Mesenchymal stem cell (in vitro differentiated cells and primary cell): Measurements from ENCODE around the gene F8.

Source experiments
- DNase-seq: peaks from one replicate; pipeline ENCODE4 v3.0.0-alpha.2; 2013
- H2AFZ ChIP-seq: one replicate; pipeline ENCODE4 v1.6.1; 2013; ENCODE audit warnings: low read depth, mild to moderate bottlenecking, control low read depth, inconsistent platforms, low read length, moderate library complexity
- H2AK5ac ChIP-seq: 2 replicates; pipeline ENCODE4 v1.6.1; 2013; ENCODE audit warnings: low read length, moderate library complexity, mild to moderate bottlenecking, inconsistent platforms; ENCODE audit not compliant: severe bottlenecking
- H2BK120ac ChIP-seq: one replicate; pipeline ENCODE4 v1.6.1; 2013; ENCODE audit warnings: low read depth, mild to moderate bottlenecking, inconsistent platforms, low read length, moderate library complexity
- H2BK12ac ChIP-seq, 2 experiments: one replicate each; pipeline ENCODE4 v1.6.1; 2013; ENCODE audit warnings: inconsistent platforms in 2 of 2, low read length in 2 of 2, mild to moderate bottlenecking in 2 of 2, moderate library complexity in 2 of 2, control low read depth in 1 of 2
- H2BK15ac ChIP-seq: one replicate; pipeline ENCODE4 v1.6.1; 2013; ENCODE audit warnings: mild to moderate bottlenecking, low read depth, inconsistent platforms; ENCODE audit not compliant: poor library complexity, severe bottlenecking
- H2BK5ac ChIP-seq: 2 replicates; pipeline ENCODE4 v1.6.1; 2013; ENCODE audit warnings: low read depth, mild to moderate bottlenecking, low read length, control low read depth, inconsistent platforms; ENCODE audit not compliant: poor library complexity, severe bottlenecking
- H3K14ac ChIP-seq, 2 experiments: one replicate each; pipeline ENCODE4 v1.6.1; 2013; ENCODE audit warnings: inconsistent platforms in 2 of 2, low read length in 2 of 2, control low read depth in 1 of 2, mild to moderate bottlenecking in 1 of 2, moderate library complexity in 1 of 2
- H3K18ac ChIP-seq, 2 experiments: one replicate each; pipeline ENCODE4 v1.6.1; 2013; ENCODE audit warnings: inconsistent platforms in 2 of 2, low read length in 2 of 2, control low read depth in 1 of 2, low read depth in 1 of 2, mild to moderate bottlenecking in 1 of 2
- H3K23ac ChIP-seq, 2 experiments: one replicate each; pipeline ENCODE4 v1.6.1; 2013; ENCODE audit warnings: inconsistent platforms in 2 of 2, low read length in 2 of 2, mild to moderate bottlenecking in 2 of 2, moderate library complexity in 2 of 2, control low read depth in 1 of 2
- H3K27ac ChIP-seq: 2 replicates; pipeline ENCODE4 v1.5.1; 2013; ENCODE audit warnings: mild to moderate bottlenecking, moderate library complexity, low read length, control low read depth, inconsistent platforms; ENCODE audit not compliant: poor library complexity, severe bottlenecking
- H3K27me3 ChIP-seq, 2 experiments: 2 replicates each; pipeline versions ENCODE4 v1.6.1 to v1.7.0; 2013; ENCODE audit warnings: low read length in 2 of 2, mild to moderate bottlenecking in 2 of 2, moderate library complexity in 2 of 2, control low read depth in 1 of 2, inconsistent platforms in 1 of 2; ENCODE audit not compliant: control insufficient read depth in 1 of 2, insufficient read depth in 1 of 2
- H3K36me3 ChIP-seq, 2 experiments: 2 replicates each; pipeline versions ENCODE4 v1.6.1 to v1.7.0; 2013; ENCODE audit warnings: low read length in 2 of 2, control low read depth in 1 of 2, inconsistent platforms in 1 of 2, low read depth in 1 of 2, mild to moderate bottlenecking in 1 of 2; ENCODE audit not compliant: insufficient read depth in 2 of 2, control insufficient read depth in 1 of 2
- H3K4ac ChIP-seq, 2 experiments: one replicate each; pipeline ENCODE4 v1.6.1; 2013; ENCODE audit warnings: inconsistent platforms in 2 of 2, low read length in 2 of 2, mild to moderate bottlenecking in 2 of 2, moderate library complexity in 2 of 2, control low read depth in 1 of 2, low read depth in 1 of 2
- H3K4me1 ChIP-seq: 2 replicates; pipeline ENCODE4 v1.6.1; 2013; ENCODE audit warnings: low read depth, low read length, control low read depth; ENCODE audit not compliant: control insufficient read depth, insufficient read depth
- H3K4me2 ChIP-seq: 2 replicates; pipeline ENCODE4 v1.6.1; 2013; ENCODE audit warnings: low read length, mild to moderate bottlenecking, inconsistent platforms; ENCODE audit not compliant: poor library complexity, severe bottlenecking
- H3K4me3 ChIP-seq, 2 experiments: 2 replicates each; pipeline versions ENCODE4 v1.5.1 to v1.7.0; 2013; ENCODE audit warnings: low read length in 2 of 2, mild to moderate bottlenecking in 2 of 2, control low read depth in 1 of 2, low read depth in 1 of 2; ENCODE audit not compliant: insufficient read depth in 1 of 2
- H3K79me1 ChIP-seq: replicated peaks from 2 replicates; pipeline ENCODE4 v1.6.1; 2013; ENCODE audit warnings: mild to moderate bottlenecking, control low read depth, low read length, inconsistent platforms; ENCODE audit not compliant: poor library complexity, severe bottlenecking
- H3K9ac ChIP-seq: 2 replicates; pipeline ENCODE4 v1.7.0; 2013; ENCODE audit warnings: mild to moderate bottlenecking, low read length, moderate library complexity
- H3K9me3 ChIP-seq: 2 replicates; pipeline ENCODE4 v1.7.0; 2013; ENCODE audit warnings: mild to moderate bottlenecking, low read length; ENCODE audit not compliant: control insufficient read depth
- H4K8ac ChIP-seq: one replicate; pipeline ENCODE4 v1.6.1; 2013; ENCODE audit warnings: inconsistent platforms, mild to moderate bottlenecking, low read length, moderate library complexity
- H4K91ac ChIP-seq: one replicate; pipeline ENCODE4 v1.6.1; 2013; ENCODE audit warnings: mild to moderate bottlenecking, low read length, inconsistent platforms
- WGBS: methylation state at CpG from one replicate; pipeline ENCODE4 v1.1.7; 2013; ENCODE audit warnings: mixed read lengths; 5-methylcytosine and 5-hydroxymethylcytosine counted together

The F8 gene

DNA sequence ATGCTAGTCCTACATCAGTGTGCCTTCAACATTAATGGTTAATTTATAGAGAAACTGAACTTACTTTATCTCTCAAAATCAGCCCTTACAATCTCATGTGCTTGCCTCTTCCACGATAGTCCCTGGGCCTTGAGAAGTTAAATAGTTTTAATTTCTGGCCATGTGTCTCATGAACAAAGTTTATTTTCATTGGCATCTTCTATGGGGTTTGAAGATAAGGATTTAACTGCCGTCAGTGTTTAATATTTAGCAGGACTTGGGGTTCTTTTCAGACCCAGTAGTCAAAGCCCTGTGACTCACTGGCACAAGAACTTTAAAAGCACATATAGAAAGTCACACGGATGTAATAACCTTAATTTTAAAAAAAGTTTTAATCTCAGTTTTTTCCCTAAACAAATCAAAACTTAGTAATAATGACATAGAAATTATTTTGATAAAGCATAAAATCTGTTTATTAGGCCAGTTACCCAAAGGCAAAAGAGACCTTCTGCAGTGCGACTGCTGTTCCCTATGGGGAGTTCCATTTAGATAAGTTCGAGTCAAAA, 207.2 kb downstream of the F8 start:
- H2AFZ ChIP-seq = no peak overlapping the region
- H3K9me3 ChIP-seq = no peaks in the 10 kb centered on the region
- no peak overlapping the region for H3K9ac ChIP-seq
- no peak overlapping the region for H3K4ac ChIP-seq
- 69% methylated on average over 4 of the region's 5 CpGs for WGBS
- no peak overlapping the region for H4K8ac ChIP-seq
- no peak overlapping the region for H2BK12ac ChIP-seq
- no peak overlapping the region for H4K91ac ChIP-seq
- no peak overlapping the region for H3K23ac ChIP-seq
- H3K36me3 ChIP-seq = no peaks in the 10 kb centered on the region
- peaks cover 0 to 3% of the 10 kb centered on the region in 2 experiments for H3K27me3 ChIP-seq
- no peak overlapping the region for H2BK120ac ChIP-seq
- H2BK15ac ChIP-seq = no peak overlapping the region
- no peak overlapping the region for H3K18ac ChIP-seq
- no peak overlapping the region for H2AK5ac ChIP-seq
- H3K79me1 ChIP-seq = no peaks in the 10 kb centered on the region
- H2BK5ac ChIP-seq = no peak overlapping the region
- no peaks in the 10 kb centered on the region for H3K4me1 ChIP-seq
- H3K4me3 ChIP-seq = no peak overlapping the region
- no peak overlapping the region for H3K4me2 ChIP-seq
- H3K27ac ChIP-seq = no peak overlapping the region
- no peak for DNase-seq
- H3K14ac ChIP-seq = no peak overlapping the region

DNA sequence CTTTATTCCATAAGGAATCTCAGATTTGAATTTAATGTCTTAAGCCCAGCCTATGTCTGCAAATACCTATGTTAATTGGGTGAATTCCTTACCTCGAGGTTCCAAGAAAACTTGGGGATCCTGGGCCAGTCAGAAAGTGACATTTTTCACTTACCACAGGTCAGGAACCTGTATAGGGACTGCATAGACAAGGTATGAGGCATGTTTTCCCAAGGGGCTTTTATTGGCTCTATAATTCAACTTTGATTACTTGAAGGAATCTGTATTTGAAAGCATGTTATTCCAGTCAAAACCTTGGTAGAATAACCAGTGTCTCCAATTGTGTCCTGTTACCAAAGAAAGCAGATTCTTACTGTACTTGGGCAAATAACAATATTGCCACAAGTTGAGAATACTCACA, 208.7 kb downstream of the F8 start:
- Histone ChIP-seq H2AK5ac (no peak overlapping the region), H3K4me3 (no peak overlapping the region), H3K9ac (no peak overlapping the region), H3K4me1 (no peaks in the 10 kb centered on the region), H3K4ac (no peak overlapping the region), H3K27ac (no peak overlapping the region), H3K27me3 (peaks cover 0 to 3% of the 10 kb centered on the region in 2 experiments), H2BK120ac (no peak overlapping the region), H2BK5ac (no peak overlapping the region), H4K91ac (no peak overlapping the region), H2BK15ac (no peak overlapping the region), H3K79me1 (no peaks in the 10 kb centered on the region), H3K14ac (no peak overlapping the region), H3K36me3 (no peaks in the 10 kb centered on the region), H2BK12ac (no peak overlapping the region), H3K9me3 (no peaks in the 10 kb centered on the region), H4K8ac (no peak overlapping the region), H3K18ac (no peak overlapping the region), H2AFZ (no peak overlapping the region), H3K23ac (no peak overlapping the region), H3K4me2 (no peak overlapping the region)
- WGBS = 67% methylated on average over 1 of the region's 1 CpG
- no peak for DNase-seq

DNA sequence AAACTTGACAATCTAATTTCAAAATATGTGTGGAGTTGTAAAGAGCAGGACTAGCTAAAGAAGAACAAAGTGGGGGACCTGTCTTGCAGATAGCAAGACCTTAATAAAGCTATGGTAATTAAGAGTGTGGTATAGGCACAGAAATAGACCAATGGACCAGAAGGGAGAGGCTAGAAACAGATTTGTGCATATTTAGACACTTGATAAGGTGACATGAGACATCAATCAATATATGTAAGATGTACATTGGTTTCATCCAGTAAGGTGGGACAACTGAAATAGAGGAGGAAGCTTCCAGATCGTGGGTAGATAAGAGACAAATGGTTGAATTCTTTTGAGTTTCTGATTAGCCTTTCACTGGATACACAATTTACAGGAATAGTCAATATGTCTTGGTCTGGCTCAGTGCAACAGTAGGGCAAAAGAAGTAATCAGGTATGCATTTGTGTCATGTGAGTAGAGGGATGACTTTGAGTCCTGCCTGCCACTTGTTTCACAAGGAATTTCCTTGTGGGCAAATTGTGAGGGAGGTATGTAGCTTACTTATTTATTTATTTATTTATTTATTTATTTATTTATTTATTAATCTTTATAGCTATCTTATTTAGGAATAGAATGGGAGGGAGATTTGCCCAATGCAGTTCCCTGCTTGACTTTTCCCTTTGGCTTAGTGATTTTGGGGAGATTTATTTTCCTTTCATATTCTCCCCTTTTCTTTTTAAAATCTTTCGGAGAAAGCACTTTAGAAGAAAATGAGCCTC, 210.0 kb downstream of the F8 start:
- Histone ChIP-seq H2BK5ac (no peak overlapping the region), H3K79me1 (no peaks in the 10 kb centered on the region), H3K23ac (no peak overlapping the region), H2AK5ac (no peak overlapping the region), H2BK120ac (no peak overlapping the region), H3K27ac (no peak overlapping the region), H3K4me2 (no peak overlapping the region), H3K4me1 (no peaks in the 10 kb centered on the region), H3K18ac (no peak overlapping the region), H3K27me3 (peaks cover 0 to 3% of the 10 kb centered on the region in 2 experiments), H3K14ac (no peak overlapping the region), H4K91ac (no peak overlapping the region), H3K4ac (no peak overlapping the region), H2BK12ac (no peak overlapping the region), H2AFZ (no peak overlapping the region), H2BK15ac (no peak overlapping the region), H3K4me3 (no peak overlapping the region), H3K9me3 (peaks cover 2% of the 10 kb centered on the region), H4K8ac (no peak overlapping the region), H3K9ac (no peak overlapping the region), H3K36me3 (no peaks in the 10 kb centered on the region)
- WGBS = 71% methylated on average over 1 of the region's 2 CpGs
- no peak for DNase-seq

DNA sequence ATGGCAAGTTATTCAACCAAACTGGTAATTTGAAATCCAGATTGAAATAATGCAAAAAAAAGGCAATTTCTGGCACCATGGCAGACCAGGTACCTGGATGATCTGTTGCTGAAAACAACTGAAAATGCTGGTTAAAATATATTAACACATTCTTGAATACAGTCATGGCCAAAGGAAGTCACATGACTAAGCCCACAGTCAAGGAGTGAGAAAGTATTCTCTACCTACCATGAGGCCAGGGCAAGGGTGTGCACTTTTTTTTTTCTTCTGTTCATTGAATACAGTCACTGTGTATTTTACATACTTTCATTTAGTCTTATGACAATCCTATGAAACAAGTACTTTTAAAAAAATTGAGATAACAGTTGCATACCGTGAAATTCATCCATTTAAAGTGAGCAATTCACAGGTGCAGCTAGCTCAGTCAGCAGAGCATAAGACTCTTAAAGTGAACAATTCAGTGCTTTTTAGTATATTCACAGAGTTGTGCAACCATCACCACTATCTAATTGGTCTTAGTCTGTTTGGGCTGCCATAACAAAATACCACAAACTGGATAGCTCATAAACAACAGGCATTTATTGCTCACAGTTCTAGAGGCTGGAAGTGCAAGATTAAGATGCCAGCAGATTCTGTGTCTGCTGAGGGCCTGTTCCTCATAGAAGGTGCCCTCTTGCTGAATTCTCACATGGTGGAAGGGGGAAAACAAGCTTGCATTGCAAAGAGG, 212.4 kb downstream of the F8 start:
- WGBS = 100% methylated on average over 1 of the region's 1 CpG
- Histone ChIP-seq H2AK5ac (no peak overlapping the region), H3K9me3 (peaks cover 10% of the 10 kb centered on the region), H2AFZ (no peak overlapping the region), H2BK120ac (no peak overlapping the region), H3K4ac (no peak overlapping the region), H3K18ac (no peak overlapping the region), H2BK15ac (no peak overlapping the region), H2BK5ac (no peak overlapping the region), H3K9ac (no peak overlapping the region), H3K27me3 (peaks cover 0 to 3% of the 10 kb centered on the region in 2 experiments), H3K4me2 (no peak overlapping the region), H3K23ac (no peak overlapping the region), H3K27ac (no peak overlapping the region), H3K4me3 (no peak overlapping the region), H3K36me3 (no peaks in the 10 kb centered on the region), H4K91ac (no peak overlapping the region), H4K8ac (no peak overlapping the region), H3K79me1 (no peaks in the 10 kb centered on the region), H3K14ac (no peak overlapping the region), H2BK12ac (no peak overlapping the region), H3K4me1 (no peaks in the 10 kb centered on the region)
- peak; percentile 38 for DNase-seq
